KMS-11 (cell line): ENCODE measurements around the gene CDH22.

Experiments used
- H2AFZ ChIP-seq: fragments of 200-600 bp; sonication (generic); 2 replicates; pipeline ENCODE4 v1.6.1; 2016; ENCODE audit warnings: antibody characterized with exemption, mixed run types, low read depth
- H3K27ac ChIP-seq: fragments of 200-600 bp; sonication (generic); 2 replicates; pipeline ENCODE4 v1.6.1; 2016; ENCODE audit warnings: mild to moderate bottlenecking, mixed run types
- H3K27me3 ChIP-seq: fragments of 200-600 bp; sonication (generic); 2 replicates; pipeline ENCODE4 v1.6.1; 2017; ENCODE audit warnings: mild to moderate bottlenecking, low read depth, mixed run types, moderate library complexity; ENCODE audit not compliant: insufficient read depth
- H3K36me3 ChIP-seq: fragments of 200-600 bp; sonication (generic); 2 replicates; pipeline ENCODE4 v1.6.1; 2017; ENCODE audit warnings: mild to moderate bottlenecking, mixed run types; ENCODE audit not compliant: insufficient read depth
- H3K4me1 ChIP-seq: fragments of 200-600 bp; sonication (generic); 2 replicates; pipeline ENCODE4 v1.6.1; 2016; ENCODE audit warnings: mild to moderate bottlenecking, low read depth, mixed run types; ENCODE audit not compliant: poor library complexity, severe bottlenecking
- H3K4me2 ChIP-seq: fragments of 200-600 bp; sonication (generic); 2 replicates; pipeline ENCODE4 v1.7.0; 2016; ENCODE audit warnings: mild to moderate bottlenecking, mixed run types
- H3K4me3 ChIP-seq: fragments of 200-600 bp; sonication (generic); IDR thresholded peaks from 2 replicates; pipeline ENCODE4 v1.6.1; 2017; ENCODE audit warnings: low read depth, low read length, mixed read lengths; ENCODE audit not compliant: insufficient read depth
- H3K79me2 ChIP-seq: fragments of 200-600 bp; sonication (generic); 2 replicates; pipeline ENCODE4 v1.6.1; 2016; ENCODE audit warnings: low read depth, mixed run types; ENCODE audit not compliant: insufficient read depth
- H3K9ac ChIP-seq: fragments of 200-600 bp; sonication (generic); 2 replicates; pipeline ENCODE4 v1.6.1; 2016; ENCODE audit warnings: mild to moderate bottlenecking, mixed run types
- H4K20me1 ChIP-seq: fragments of 200-600 bp; sonication (generic); 2 replicates; pipeline ENCODE4 v1.6.1; 2016; ENCODE audit warnings: mild to moderate bottlenecking, mixed run types; ENCODE audit not compliant: insufficient read depth
- CTCF ChIP-seq: fragments of 200-600 bp; sonication (generic); conservative IDR thresholded peaks from 2 replicates; pipeline ENCODE4 v1.6.1; 2017; ENCODE audit warnings: low read depth, mild to moderate bottlenecking, antibody characterized with exemption, low read length, moderate library complexity, mixed read lengths

Gene CDH22

GRCh38 chr20:46191611-46192010 lies 116.7 kb downstream of the CDH22 start:
- Histone ChIP-seq H2AFZ (no peak overlapping the region), H3K27me3 (peaks cover 34% of the 10 kb centered on the region; the same call in 1 of the 2 replicates), H3K36me3 (no peaks in the 10 kb centered on the region), H4K20me1 (no peaks in the 10 kb centered on the region), H3K27ac (no peak overlapping the region), H3K4me2 (no peak overlapping the region), H3K9ac (no peak overlapping the region), H3K4me3 (no peak overlapping the region), H3K79me2 (no peaks in the 10 kb centered on the region), H3K4me1 (no peaks in the 10 kb centered on the region)
- no peak for TF ChIP-seq CTCF

- no peak overlapping the region for H2AFZ ChIP-seq
- H3K4me1 ChIP-seq: no peaks in the 10 kb centered on the region
- no peak overlapping the region for H3K9ac ChIP-seq
- H3K4me3 ChIP-seq: no peak overlapping the region
- no peaks in the 10 kb centered on the region for H3K36me3 ChIP-seq
- H3K27me3 ChIP-seq: peaks cover 30% of the 10 kb centered on the region; the same call in 1 of the 2 replicates
- no peaks in the 10 kb centered on the region for H4K20me1 ChIP-seq
- H3K79me2 ChIP-seq: no peaks in the 10 kb centered on the region
- no peak overlapping the region for H3K27ac ChIP-seq
- no peak for TF ChIP-seq CTCF
- no peak overlapping the region for H3K4me2 ChIP-seq
Observed at GRCh38 chr20:46191168-46191540, 117.1 kb downstream of the CDH22 start.

- H4K20me1 ChIP-seq: no peaks in the 10 kb centered on the region
- H3K27ac ChIP-seq: no peak overlapping the region
- no peak overlapping the region for H3K9ac ChIP-seq
- H3K4me1 ChIP-seq: no peaks in the 10 kb centered on the region
- no peaks in the 10 kb centered on the region for H3K79me2 ChIP-seq
- H2AFZ ChIP-seq: no peak overlapping the region
- H3K4me3 ChIP-seq: no peak overlapping the region
- TF ChIP-seq CTCF: no peak
- no peak overlapping the region for H3K4me2 ChIP-seq
- peaks cover 28% of the 10 kb centered on the region; the same call in 1 of the 2 replicates for H3K27me3 ChIP-seq
- H3K36me3 ChIP-seq: no peaks in the 10 kb centered on the region
Observed at GRCh38 chr20:46190478-46191167, 117.7 kb downstream of the CDH22 start.

GRCh38 chr20:46188866-46189541 lies 119.3 kb downstream of the CDH22 start:
- H4K20me1 ChIP-seq: no peaks in the 10 kb centered on the region
- no peak overlapping the region for H3K9ac ChIP-seq
- no peak overlapping the region for H3K27ac ChIP-seq
- H3K4me3 ChIP-seq: no peak overlapping the region
- no peaks in the 10 kb centered on the region for H3K36me3 ChIP-seq
- no peaks in the 10 kb centered on the region for H3K4me1 ChIP-seq
- H2AFZ ChIP-seq: no peak overlapping the region
- TF ChIP-seq CTCF: no peak
- H3K27me3 ChIP-seq: peaks cover 31% of the 10 kb centered on the region; the same call in 1 of the 2 replicates
- H3K79me2 ChIP-seq: no peaks in the 10 kb centered on the region
- H3K4me2 ChIP-seq: no peak overlapping the region
